SK-N-MC (cell line): ENCODE results near the gene DPP10.

Source experiments
- DNase-seq: peaks from one replicate; pipeline ENCODE4 v3.0.0-alpha.2; 2011; ENCODE audit warnings: low read depth, low spot score
- H3K27ac ChIP-seq: fragments of 200-600 bp; sonication (generic); 2 replicates; pipeline ENCODE4 v1.5.1; 2016; ENCODE audit warnings: mixed run types
- H3K36me3 ChIP-seq: fragments of 200-600 bp; sonication (generic); 2 replicates; pipeline ENCODE4 v1.6.1; 2017; ENCODE audit warnings: antibody characterized with exemption, low read length, mixed read lengths; ENCODE audit not compliant: insufficient read depth
- H3K4me3 ChIP-seq: fragments of 200-600 bp; sonication (generic); 2 replicates; pipeline ENCODE4 v1.5.1; 2016
- H3K9ac ChIP-seq: fragments of 200-600 bp; sonication (generic); 2 replicates; pipeline ENCODE4 v1.8.0; 2017; ENCODE audit warnings: mixed run types, mixed read lengths; ENCODE audit not compliant: insufficient read length
- H3K9me3 ChIP-seq: fragments of 200-600 bp; sonication (generic); 2 replicates; pipeline ENCODE4 v1.6.1; 2017; ENCODE audit warnings: low read depth, mild to moderate bottlenecking, antibody characterized with exemption, low read length, moderate library complexity, mixed read lengths
- EZH2 ChIP-seq: fragments of 200-600 bp; sonication (generic); IDR thresholded peaks from one replicate; pipeline ENCODE4 v1.6.1; 2017; ENCODE audit warnings: antibody characterized with exemption
- FOXP2 ChIP-seq: optimal IDR thresholded peaks from 2 replicates; pipeline ENCODE3; 2011; ENCODE audit warnings: mild to moderate bottlenecking, moderate library complexity; ENCODE audit not compliant: insufficient read depth; ENCODE audit errors: extremely low read length, control extremely low read depth
- POLR2AphosphoS5 ChIP-seq: IDR thresholded peaks from 2 replicates; pipeline ENCODE4 v1.6.1; 2012; ENCODE audit warnings: mild to moderate bottlenecking, low read depth, low read length, borderline replicate concordance

The DPP10 gene

DNA sequence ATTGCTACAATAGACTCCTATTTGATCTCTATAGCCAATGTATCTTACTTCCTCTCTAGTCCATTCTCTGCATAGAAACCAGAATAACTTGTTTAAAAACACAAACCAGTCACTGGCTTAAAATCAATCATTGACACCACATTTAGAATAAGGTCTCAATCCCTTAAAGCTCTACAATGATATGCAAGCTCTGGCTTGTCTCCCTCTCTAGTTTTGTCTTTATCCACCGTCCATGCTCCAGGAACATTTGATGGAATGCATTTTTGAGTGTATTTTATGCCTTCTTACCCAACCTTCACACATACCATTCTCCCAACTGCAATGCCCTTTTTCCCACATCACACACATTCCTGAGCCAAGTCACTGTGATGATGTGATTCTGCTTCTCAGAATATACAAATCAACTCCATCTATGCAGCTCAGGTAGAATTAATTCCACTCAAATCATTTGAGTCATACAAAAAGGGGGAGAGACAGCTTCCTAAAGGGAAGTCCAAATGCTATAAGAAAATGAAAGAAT is 1107.2 kb downstream of the DPP10 start:
- Histone ChIP-seq H3K9me3 (no peaks in the 10 kb centered on the region), H3K9ac (no peak overlapping the region), H3K4me3 (no peak overlapping the region), H3K27ac (no peak overlapping the region), H3K36me3 (no peaks in the 10 kb centered on the region)
- no peak for DNase-seq
- TF ChIP-seq EZH2 (no peak), POLR2AphosphoS5 (no peak), FOXP2 (no peak)

DNA sequence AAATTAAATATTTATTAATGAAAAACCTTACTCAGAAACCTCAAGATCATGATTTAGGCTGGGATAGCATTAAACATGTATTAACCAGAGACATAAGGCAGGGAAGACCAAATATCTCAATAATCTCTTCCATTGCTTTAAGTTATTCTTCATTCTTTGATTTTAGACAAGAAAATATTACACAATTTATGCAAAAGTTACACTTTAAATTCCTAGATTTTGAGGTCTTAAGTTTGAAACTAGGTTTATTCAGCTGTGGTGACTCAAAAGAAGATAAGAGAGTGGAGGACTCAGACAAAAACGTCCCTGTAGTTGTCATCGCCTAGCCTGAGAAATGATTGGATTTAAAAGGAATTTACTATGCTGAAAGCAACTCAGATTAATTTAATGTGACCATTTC is 1110.3 kb downstream of the DPP10 start:
- TF ChIP-seq FOXP2: no peak
- no peak for DNase-seq
- no peak overlapping the region for H3K27ac ChIP-seq
- no peak overlapping the region for H3K9ac ChIP-seq
- no peak overlapping the region for H3K4me3 ChIP-seq
- no peaks in the 10 kb centered on the region for H3K9me3 ChIP-seq
- no peaks in the 10 kb centered on the region for H3K36me3 ChIP-seq

DNA sequence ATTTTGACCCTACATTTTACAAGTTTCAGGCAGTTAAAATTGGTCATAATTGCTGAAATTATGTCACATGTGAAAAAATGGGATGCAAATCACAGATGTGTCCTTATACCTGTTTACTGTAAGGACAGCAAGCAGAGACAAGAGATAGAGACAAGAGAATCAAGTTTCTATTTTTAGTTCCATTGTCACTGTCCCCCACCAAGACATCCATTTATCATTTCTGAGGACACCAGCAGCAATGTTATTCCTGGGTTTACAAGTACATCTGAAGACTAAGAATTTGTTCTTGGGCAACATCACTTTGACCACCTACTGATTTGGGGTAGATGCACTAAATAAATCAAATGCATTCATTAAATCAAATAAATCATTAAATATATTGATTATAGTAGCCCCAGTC is 1111.7 kb downstream of the DPP10 start:
- H3K27ac ChIP-seq: no peak overlapping the region
- DNase-seq: no peak
- TF ChIP-seq EZH2 (no peak), POLR2AphosphoS5 (no peak), FOXP2 (no peak)
- H3K9me3 ChIP-seq: no peaks in the 10 kb centered on the region
- H3K4me3 ChIP-seq: no peak overlapping the region
- no peak overlapping the region for H3K9ac ChIP-seq
- H3K36me3 ChIP-seq: no peaks in the 10 kb centered on the region

DNA sequence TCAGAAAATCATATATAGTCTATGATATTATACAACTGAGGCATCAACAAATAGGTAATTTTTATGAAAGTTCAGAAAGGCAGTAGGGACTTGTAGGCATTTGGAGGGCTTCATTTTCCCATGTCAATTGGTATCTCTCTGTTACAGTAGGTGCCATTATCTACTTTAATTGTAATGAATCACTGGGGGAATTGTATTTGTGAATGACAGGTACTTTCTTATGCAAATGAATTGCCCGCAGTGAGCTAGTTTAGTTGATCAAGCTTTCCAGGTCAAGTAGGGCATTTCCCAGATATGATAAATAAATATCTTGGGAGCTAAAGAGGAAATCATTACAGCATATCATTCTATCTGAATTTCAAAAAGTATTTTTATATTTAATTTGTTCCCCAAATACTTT is 1116.3 kb downstream of the DPP10 start:
- Histone ChIP-seq H3K36me3 (no peaks in the 10 kb centered on the region), H3K9me3 (no peaks in the 10 kb centered on the region), H3K4me3 (no peak overlapping the region), H3K27ac (no peak overlapping the region), H3K9ac (no peak overlapping the region)
- no peak for TF ChIP-seq EZH2
- TF ChIP-seq POLR2AphosphoS5: no peak
- no peak for TF ChIP-seq FOXP2
- DNase-seq: no peak

DNA sequence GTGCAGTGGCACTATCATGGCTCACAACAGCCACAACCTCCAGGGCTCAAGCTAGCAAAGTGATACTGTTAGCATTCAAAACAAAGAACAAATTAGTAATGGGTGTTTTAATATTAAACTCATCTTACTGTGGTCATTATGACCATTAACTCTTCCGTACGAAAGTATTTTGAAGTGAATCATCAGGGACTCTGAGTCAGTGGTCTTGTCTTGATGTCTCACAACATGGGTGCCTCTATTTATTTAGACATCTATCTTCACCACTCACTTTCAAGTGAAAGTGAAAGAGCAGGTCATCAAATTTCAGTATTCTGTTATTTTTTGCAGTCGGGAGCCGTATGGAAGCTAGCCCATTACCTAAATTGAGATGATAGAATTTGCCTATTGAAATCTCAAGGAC is 1118.2 kb downstream of the DPP10 start:
- H3K36me3 ChIP-seq: no peaks in the 10 kb centered on the region
- H3K4me3 ChIP-seq: no peak overlapping the region
- H3K9me3 ChIP-seq: no peaks in the 10 kb centered on the region
- no peak for TF ChIP-seq FOXP2
- H3K9ac ChIP-seq: no peak overlapping the region
- no peak for DNase-seq
- H3K27ac ChIP-seq: no peak overlapping the region

DNA sequence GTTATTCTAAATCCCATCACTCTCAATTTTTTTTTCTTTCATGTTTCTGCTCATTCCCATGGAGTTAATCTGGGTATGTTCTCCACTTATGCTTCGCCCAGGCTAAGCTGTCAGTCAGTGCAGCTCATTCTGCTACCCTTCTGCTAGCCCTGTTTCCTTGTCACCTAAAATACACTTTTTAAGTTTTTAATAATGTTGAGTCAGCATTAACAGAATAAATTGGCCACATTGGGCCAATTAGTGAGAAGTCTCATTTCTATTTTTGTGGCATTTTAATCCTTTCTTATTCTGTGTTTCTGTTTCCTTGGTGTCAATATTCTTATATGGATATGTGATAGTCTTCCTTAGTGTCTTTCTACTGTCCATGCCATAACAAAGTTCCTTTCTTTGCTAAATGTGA is 1126.2 kb downstream of the DPP10 start:
- no peak for DNase-seq
- no peak overlapping the region for H3K4me3 ChIP-seq
- no peak overlapping the region for H3K27ac ChIP-seq
- no peaks in the 10 kb centered on the region for H3K36me3 ChIP-seq
- H3K9me3 ChIP-seq: no peaks in the 10 kb centered on the region
- H3K9ac ChIP-seq: no peak overlapping the region
- no peak for TF ChIP-seq FOXP2
- no peak for TF ChIP-seq POLR2AphosphoS5
- TF ChIP-seq EZH2: no peak

DNA sequence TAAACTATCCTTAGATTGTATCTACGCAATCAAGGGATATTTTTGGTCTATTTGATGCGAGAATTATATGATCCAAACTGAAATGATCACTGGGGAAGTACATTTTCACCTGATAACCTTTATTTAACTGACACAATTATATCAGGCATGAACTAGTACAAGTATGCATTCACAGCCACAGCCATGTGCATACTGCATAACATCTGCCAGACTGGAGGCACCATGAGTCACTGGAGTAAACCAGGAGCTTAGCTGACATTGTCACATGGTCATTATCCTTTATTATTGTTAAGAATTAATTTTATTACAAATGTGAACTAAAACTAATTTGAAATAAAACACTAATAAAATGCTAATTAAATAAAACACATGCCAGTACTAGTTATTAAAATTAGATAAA is 1127.1 kb downstream of the DPP10 start:
- no peak overlapping the region for H3K9ac ChIP-seq
- DNase-seq: no peak
- no peaks in the 10 kb centered on the region for H3K9me3 ChIP-seq
- no peak overlapping the region for H3K4me3 ChIP-seq
- no peak overlapping the region for H3K27ac ChIP-seq
- no peaks in the 10 kb centered on the region for H3K36me3 ChIP-seq
- no peak for TF ChIP-seq FOXP2
- TF ChIP-seq EZH2: no peak
- no peak for TF ChIP-seq POLR2AphosphoS5

DNA sequence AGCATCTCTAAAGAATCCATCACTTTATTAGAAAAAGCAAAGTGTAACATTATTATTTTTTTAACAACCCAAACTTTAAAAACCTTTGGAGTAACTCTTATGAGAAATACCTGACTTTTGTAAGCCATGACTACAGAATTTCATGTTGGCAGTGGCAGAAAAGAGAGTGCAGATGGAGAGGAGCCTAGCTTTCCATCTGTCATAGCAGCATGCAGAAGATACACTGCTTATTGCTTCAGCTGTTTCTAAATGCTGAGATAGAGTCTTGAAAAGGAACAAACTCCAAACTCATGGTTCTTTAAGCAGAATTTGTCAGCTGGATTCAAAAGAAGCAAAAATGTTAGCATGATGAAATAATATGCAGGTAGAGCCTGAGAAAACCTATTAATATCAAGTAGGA is 1130.3 kb downstream of the DPP10 start:
- DNase-seq: no peak
- Histone ChIP-seq H3K36me3 (no peaks in the 10 kb centered on the region), H3K9ac (no peak overlapping the region), H3K27ac (no peak overlapping the region), H3K4me3 (no peak overlapping the region), H3K9me3 (no peaks in the 10 kb centered on the region)
- TF ChIP-seq POLR2AphosphoS5 (no peak), EZH2 (no peak)

DNA sequence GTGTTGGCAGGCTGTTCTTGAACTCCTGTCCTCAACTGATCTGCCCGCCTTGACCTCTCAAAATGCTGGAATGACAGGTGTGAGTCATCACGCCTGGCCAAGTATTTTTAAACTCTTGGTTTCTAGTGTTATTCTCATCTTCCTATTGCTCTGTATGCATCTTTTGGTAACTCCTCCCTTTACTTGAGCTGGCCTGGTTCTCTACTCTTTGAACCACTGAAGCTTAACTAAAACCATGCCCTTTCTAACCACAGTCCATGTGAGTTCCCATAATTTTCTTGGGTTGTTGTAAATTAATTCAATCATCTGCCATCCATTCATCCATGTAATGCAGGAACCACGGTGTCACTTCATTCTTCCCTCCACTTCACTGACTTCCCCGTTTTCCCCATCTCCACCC is 1131.3 kb downstream of the DPP10 start:
- TF ChIP-seq POLR2AphosphoS5 (no peak), FOXP2 (no peak), EZH2 (no peak)
- DNase-seq: no peak
- H3K4me3 ChIP-seq: no peak overlapping the region
- H3K36me3 ChIP-seq: no peaks in the 10 kb centered on the region
- no peak overlapping the region for H3K27ac ChIP-seq
- no peak overlapping the region for H3K9ac ChIP-seq
- H3K9me3 ChIP-seq: no peaks in the 10 kb centered on the region

DNA sequence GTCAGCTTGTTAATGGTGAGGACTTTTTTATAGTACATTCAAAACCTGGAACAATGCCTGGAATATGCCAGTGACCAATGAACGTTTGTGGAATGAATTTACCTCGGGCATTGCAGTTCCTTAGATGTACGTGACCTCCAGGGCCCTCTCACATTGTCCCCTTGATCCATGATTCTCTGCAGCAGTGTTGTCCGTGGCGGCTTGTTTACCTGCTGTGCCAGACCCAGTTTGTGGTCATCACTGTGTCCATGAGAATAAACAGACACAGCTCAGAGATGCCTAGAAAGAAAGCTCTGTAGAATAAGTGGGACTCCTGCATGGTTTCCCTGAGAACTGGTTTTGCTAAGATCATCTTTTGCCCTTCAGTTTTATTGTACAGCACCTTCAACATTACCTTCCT is 1132.2 kb downstream of the DPP10 start:
- H3K36me3 ChIP-seq: no peaks in the 10 kb centered on the region
- H3K4me3 ChIP-seq: no peak overlapping the region
- H3K9me3 ChIP-seq: no peaks in the 10 kb centered on the region
- no peak for DNase-seq
- no peak overlapping the region for H3K9ac ChIP-seq
- TF ChIP-seq POLR2AphosphoS5 (no peak), EZH2 (no peak), FOXP2 (no peak)
- no peak overlapping the region for H3K27ac ChIP-seq
